HPDE6-E6E7 (cell line): Measurements from ENCODE around the gene TRIM40.
"Not testable (repeated sequence)": the region's sequence is repeated elsewhere in the genome, so short reads cannot be mapped to it uniquely, and the experiment has no call there.

ENCODE experiments used
- DNase-seq: peaks from one replicate; pipeline ENCODE4 v3.0.0; 2011; ENCODE audit warnings: missing footprints; ENCODE audit errors: extremely low spot score

The TRIM40 gene

DNA sequence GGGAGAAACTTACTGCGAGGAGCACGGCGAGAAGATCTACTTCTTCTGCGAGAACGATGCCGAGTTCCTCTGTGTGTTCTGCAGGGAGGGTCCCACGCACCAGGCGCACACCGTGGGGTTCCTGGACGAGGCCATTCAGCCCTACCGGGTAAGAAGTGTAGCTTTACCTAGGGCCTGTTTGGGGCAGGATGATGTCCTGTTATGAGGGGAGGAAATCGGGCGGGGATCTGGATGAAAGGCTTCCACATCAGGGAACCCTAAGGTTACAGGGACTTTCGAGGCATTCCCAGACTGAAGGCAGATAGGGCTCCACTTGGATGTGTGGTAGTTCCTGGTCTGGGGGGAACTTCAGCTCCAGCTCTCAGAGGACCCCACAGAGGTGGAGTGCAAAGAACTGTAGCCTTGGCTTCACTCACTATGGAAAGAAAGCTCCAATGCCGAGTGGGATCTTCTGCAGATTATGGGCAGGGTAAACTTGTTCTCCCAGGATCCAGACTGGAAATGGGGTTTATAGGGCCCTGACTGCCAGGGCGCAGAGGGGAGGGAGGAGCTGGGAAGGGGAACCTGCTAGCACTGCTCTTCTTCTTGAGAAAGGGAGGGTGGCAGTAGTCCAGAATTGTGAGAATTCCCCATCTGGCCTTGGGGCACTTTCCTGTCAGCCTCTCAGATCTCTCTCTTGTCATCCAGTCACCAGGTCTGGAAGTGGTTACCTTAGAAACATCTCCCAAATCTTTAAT is 28.1 kb downstream of the TRIM40 start:
- no peak for DNase-seq

DNA sequence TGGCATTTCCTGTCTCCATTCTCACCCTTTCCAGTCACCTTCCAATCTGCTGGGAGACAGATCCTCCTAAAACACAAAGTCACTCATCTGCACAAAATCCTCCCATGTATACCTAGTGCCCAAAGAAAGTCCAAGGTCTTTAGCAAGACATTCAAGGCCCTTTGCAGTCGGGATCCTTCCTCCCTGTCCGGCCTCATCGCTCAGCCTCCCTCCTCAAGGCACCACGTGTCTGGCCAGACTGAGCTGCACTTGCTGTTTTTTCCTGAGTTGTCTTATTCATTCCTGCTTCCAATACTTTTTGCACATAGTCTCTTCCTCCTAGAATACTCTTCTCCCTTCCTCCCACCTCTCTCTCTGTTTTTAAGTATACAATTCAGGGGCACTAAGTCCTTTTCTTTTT is 28.8 kb downstream of the TRIM40 start:
- DNase-seq, result no peak

DNA sequence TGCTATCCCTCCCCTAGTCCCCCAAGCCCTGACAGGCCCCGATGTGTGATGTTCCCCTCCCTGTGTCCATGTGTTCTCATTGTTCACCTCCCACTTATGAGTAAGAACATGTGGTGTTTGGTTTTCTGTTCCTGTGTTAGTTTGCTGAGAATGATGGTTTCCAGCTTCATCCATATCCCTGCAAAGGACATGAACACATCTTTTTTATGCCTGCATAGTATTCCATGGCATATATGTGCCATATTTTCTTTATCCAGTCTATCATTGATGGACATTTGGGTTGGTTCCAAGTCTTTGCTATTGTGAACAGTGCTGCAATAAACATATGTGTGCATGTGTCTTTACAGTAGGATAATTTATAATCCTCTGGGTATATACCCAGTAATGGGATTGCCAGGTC is 29.3 kb downstream of the TRIM40 start:
- DNase-seq, result not testable (repeated sequence)

- no peak for DNase-seq
Observed at GRCh38 chr6:30167101-30167500, 31.2 kb downstream of the TRIM40 start.

DNA sequence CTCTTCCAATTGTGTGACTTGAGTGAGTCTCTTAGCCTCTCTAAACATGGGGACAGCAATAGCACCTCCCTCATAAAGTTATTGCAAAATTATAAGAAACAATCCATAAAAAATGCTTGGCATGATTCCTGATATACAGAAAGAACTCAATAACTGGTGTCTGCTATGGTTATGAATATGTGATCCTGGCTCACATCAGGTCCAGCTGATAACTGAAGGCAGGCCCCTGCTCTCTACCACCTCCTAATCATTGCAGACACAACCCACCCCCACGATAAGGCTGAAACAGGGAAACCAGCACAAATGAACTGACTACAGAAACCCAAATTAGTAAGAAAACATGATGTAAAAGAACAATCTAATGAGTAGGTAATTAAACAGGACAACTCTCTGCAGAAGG is 32.8 kb downstream of the TRIM40 start:
- DNase-seq, result no peak

- DNase-seq, result peak; percentile 39
Observed at GRCh38 chr6:30169658-30170614, 34.0 kb downstream of the TRIM40 start.

- DNase-seq, result no peak
Observed at GRCh38 chr6:30171677-30172471, 35.9 kb downstream of the TRIM40 start.

GRCh38 chr6:30172681-30173080 is 36.7 kb downstream of the TRIM40 start:
- no peak for DNase-seq

- no peak for DNase-seq
Observed at GRCh38 chr6:30175765-30176164, 39.8 kb downstream of the TRIM40 start.

GRCh38 chr6:30178837-30179236 is 42.9 kb downstream of the TRIM40 start:
- no peak for DNase-seq

DNA sequence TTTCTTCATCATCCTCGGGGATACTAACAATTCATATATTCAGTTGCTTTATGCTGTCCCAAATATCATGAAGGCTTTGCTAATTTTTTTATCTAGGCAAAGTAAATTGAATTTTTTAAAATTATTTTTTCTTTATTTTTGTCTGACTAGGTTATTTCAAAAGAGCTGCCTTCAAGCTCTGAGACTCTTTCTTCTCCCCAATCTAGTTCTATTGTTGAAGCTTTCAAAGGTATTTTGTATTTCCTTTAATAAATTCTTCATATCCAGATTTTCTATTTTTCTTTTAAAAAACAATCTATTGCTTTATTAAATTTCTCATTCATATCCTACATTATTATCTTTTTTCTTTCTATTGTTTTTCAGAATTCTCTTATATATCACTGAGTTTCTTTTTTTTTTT is 44.2 kb downstream of the TRIM40 start:
- DNase-seq, result no peak

GRCh38 chr6:30184417-30185031 is 48.6 kb downstream of the TRIM40 start:
- no peak for DNase-seq

DNA sequence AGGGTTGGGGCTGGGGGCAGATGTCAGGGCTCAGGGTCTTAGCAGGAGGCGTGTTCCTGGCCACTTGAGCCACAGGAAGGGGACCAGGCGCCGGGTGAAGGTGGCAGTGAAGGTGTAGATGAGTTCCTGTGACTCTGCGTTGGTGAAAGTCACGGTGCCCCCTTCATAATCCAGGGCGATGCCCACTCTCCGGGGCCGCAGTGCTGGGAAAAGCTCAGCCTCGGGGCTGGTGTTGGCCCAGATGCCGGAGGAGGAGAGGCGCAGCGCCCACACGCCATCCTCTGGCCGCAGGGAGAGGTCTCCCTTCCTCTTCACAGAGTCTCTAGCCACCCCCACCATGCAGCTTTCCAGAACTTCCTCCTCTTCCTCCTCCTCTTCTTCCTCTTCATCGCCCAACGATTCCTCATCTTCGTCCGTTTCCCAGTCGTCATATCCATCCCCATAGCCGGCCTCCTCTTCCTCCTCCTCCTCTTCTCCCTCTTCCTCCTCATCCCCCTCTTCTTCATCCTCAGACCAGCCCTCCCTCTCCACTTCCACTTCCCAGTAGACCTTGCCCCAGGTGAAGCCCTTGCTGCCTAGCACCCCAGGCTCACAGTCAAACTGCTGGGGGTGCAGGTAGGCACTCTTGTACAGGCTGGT is 50.0 kb downstream of the TRIM40 start:
- no peak for DNase-seq

GRCh38 chr6:30188541-30188940 is 52.6 kb downstream of the TRIM40 start:
- DNase-seq, result no peak

DNA sequence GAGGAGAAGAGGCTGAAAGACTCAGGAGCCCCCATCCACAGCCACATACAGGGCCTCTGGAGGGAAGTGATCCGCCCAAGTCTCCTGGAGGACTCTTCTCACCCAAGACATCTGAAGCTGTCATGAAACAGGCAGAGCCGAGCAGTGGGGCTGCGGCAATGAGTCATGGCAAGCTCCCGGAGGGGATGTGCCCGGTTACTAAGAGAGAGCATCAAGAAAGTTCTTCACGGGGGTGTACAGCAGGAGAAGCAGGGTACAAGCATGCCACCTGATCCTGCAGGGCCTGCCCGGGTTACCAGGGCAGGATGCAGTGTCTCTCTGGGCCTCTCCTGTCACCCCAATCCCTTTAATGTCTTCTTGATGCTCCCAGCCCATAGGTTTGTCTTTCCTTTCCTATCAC is 56.1 kb downstream of the TRIM40 start:
- DNase-seq, result no peak

- DNase-seq, result no peak
Observed at GRCh38 chr6:30194797-30195690, 59.1 kb downstream of the TRIM40 start.

DNA sequence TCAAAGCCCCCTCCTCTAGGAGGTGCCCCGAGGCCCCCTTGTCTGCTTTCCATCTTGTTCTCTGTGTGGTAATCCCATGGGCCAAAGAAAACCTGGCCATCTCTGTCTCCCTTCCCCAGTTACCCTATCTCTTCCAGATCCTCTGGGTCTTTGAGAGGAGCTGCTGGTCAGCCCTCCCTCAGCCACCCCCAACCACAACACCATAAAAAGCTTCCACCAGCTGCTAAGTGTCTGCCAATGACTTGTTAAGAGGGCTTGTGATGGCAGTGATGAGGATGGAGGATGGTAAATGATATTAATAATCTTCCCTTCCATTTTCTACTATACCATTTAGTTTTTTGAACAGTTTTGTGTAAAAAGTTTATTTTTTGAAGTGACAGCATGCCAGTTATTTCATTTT is 60.0 kb downstream of the TRIM40 start:
- no peak for DNase-seq

GRCh38 chr6:30196376-30196775 is 60.4 kb downstream of the TRIM40 start:
- DNase-seq, result no peak
